NCI-H345 (cell line): ENCODE measurements around the gene SOBP.
A peak's percentile ranks its signal among the peaks of the same experiment; 100 is the strongest.

Experiments
- DNase-seq: peaks from one replicate; lab custom pipeline; 2025; lab: John Stamatoyannopoulos, UW

The SOBP gene

DNA sequence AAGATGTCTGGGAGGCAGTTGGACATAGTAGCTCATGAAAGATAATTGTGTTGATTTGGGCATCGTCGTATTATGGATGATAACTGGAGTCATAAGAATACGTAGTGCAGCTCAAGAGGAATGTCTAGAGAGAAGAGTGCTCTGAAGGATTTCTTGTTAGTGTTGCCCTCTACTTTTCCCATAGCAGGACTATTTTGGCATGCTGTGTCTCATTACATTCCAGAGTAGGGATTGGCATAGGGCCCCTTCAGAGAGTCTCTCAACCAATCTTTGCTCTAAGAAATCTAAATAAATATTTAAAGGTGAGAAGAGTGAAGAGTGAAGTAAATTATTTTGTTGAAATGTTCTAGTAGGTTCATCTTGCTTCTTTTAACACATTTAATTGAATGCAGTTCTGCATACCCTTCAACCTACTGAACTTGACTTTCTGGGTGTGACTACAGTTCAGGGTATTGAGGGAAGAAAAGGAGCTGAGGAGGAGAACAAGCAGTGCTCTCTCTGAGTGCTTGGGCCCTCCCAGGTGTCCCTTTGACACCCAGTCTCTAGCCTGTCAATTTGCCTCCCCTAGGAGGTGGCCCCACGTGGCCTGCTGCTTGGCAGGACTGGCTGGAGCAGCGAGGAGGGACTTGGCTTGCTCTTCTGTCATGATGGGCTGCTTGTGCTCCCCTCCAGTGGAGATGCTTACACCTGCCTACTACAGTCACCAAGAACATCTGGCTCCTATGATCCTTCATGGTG is 33.3 kb downstream of the SOBP start:
- DNase-seq = no peak

- no peak for DNase-seq
Observed at GRCh38 chr6:107523794-107524193, 33.9 kb downstream of the SOBP start.

DNA sequence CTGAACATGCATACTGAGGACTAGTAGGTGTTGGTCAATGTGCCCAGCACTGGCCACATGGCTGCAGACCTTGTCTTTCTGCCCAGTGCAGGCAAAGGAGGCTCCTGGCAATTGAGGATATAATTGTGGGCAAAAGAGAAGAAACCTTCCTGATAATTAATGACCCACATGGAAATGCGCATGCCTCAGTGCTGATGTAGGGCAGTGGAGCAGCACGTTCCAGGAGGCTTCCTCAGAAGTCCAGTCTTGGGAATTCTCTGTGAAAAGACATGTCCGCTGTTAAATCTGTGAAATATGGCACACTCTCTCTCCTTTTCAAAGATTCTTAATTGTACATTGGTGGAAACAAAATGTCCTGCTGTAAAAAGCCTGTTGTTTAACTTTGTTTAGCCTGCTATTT is 34.7 kb downstream of the SOBP start:
- DNase-seq = no peak

- DNase-seq = no peak
Observed at GRCh38 chr6:107531868-107532267, 42.0 kb downstream of the SOBP start.

GRCh38 chr6:107532706-107533105 is 42.8 kb downstream of the SOBP start:
- DNase-seq = no peak

GRCh38 chr6:107533415-107534059 is 43.6 kb downstream of the SOBP start:
- no peak for DNase-seq

GRCh38 chr6:107534571-107535141 is 44.7 kb downstream of the SOBP start:
- DNase-seq = no peak

DNA sequence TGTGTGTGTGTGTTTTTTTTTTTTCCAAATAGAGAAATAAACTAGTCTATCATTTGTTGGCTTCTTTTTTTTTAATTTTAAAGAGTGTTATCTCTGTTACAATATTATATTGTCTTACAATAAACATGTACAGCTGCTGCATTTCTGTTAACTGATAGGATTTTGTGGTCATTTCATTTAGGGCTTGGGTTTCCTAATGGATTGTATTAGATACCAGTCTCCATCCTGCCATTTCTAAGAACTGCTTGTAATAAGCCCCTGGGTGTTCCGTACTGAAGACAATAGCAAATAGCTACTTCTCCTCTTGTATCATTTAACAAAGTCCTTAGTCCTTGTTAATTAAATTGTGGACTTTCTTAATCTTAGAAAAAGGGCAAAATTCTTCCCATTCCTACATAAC is 45.7 kb downstream of the SOBP start:
- DNase-seq = no peak

- no peak for DNase-seq
Observed at GRCh38 chr6:107536180-107536961, 46.5 kb downstream of the SOBP start.

GRCh38 chr6:107537559-107537958 is 47.6 kb downstream of the SOBP start:
- DNase-seq = no peak

GRCh38 chr6:107538856-107539387 is 49.0 kb downstream of the SOBP start:
- DNase-seq = no peak

DNA sequence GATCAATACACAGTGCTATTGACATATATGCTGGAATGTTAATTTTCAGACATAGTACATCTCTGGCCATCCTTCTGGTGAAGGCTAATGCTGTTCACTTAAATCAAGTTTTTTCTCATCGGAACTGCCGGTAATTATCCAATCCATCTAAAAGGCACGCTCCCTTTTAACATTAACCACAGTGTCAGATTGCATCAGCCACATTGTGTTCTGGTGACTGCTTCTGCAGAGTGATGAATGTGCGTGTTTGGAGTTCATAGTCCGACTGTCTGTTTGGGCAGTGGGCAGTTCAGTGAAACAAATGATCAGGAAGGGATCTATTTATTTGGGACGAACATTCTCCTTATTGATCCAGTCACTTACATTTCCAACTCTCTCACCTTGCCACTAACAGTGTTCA is 49.5 kb downstream of the SOBP start:
- no peak for DNase-seq

GRCh38 chr6:107539849-107540464 is 50.0 kb downstream of the SOBP start:
- no peak for DNase-seq

DNA sequence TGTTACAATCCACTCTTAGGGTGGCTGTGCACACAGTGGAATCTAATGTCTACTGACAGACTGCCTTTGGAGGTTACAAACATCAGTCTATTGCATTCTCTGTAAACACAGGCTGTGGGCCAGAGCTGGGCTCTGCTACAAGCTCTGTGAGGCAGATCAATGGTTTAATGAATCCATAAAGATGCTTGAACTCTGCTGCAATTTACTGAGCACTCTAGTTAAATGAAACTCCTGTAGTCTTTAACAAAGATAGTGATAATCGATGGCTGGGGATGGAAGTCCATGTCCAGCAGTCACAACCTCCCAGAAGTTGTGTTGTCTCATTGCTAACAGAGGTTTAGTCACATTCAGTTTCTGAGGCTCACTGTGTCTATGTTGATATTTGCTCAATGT is 50.5 kb downstream of the SOBP start:
- DNase-seq = no peak

DNA sequence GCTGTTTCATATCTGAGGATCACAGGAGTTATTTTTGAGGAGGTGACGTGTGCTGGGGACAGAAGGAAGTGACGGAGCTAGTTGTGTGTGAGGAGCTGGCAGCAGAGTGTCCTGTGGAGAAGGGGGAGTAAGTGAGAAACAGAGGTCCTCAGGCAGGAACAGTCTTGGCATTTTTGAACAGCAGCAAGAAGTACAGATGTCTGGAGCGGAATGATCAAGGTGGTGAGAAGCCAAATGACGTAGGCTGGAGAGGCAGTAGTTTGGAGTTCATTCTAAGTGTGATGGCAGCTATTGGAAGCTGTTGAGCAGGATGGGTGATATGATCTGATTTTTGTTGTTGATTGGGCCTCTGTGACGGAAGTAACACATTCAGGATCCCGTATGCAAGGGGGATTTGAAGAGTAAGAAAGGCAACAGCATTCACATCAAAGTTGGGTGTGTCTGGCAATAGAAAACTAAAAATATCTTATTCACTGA is 52.3 kb downstream of the SOBP start:
- DNase-seq = no peak

GRCh38 chr6:107543088-107543487 is 53.2 kb downstream of the SOBP start:
- DNase-seq = no peak

DNA sequence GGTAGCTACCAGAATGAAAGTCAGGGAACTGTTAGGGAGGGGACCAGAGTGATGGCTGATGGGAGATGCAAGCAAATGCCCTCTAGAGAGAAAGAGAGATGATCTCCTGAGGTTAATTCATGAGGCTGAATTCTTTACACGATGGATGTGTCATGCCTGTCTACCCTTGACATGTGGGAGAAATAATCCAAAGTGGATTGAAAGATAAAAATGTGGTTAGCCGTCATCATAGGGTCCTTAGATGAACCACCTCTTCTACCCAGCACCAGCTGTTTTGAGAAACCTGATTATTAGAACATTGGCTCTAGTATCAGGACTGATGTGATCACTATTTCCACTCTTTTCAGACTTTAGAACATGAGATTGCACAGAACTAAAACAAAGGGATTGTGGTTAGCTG is 53.6 kb downstream of the SOBP start:
- no peak for DNase-seq

GRCh38 chr6:107545763-107546162 is 55.8 kb downstream of the SOBP start:
- no peak for DNase-seq

- no peak for DNase-seq
Observed at GRCh38 chr6:107546691-107547450, 57.0 kb downstream of the SOBP start.

GRCh38 chr6:107547451-107547840 is 57.5 kb downstream of the SOBP start:
- no peak for DNase-seq

DNA sequence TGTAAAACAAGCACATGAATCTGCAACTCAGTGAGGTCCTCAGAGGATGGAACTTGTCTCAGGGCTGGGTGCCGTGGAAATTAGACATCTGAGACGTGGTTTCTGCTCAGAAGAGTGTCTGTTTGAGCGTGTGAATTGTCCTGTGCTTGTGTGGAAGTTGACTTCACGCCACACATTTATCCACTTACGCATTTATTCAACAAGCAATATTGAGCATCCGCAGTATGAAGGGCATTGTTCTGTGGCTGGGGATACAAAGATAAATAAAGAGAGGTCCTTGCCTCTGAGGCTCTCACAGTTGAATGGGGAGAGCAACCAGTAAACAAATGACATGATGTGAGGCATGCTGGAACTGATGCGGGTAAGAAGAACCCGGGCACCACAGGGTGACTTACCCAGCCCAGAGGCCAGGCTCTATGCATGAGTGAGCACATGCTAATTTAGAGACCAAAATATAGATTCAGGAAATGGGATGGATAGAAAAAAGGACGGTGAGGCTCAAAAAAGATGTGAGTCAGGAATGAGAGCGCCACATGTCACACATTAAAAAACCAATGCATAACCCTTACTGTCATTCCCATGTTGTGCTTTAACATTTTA is 60.4 kb downstream of the SOBP start:
- DNase-seq = peak; percentile 82
